Suprapubic skin (tissue), 4 donors: ENCODE results near the gene RPL7A. TPM values are rescaled to one million over a fixed set of nuclear protein-coding genes. Genes with fewer than 3 reads are reported as not detected.
"Not testable (repeated sequence)": the region's sequence is repeated elsewhere in the genome, so short reads cannot be mapped to it uniquely, and the experiment has no call there.

Source experiments
- DNase-seq, 2 donors: peaks; one replicate each; pipeline ENCODE4 v3.0.0-alpha.2; 2019; ENCODE audit warnings: low spot score in 2 of 2
- H3K27ac ChIP-seq: fragments of 200-600 bp; sonication (generic); one replicate; pipeline ENCODE4 v1.5.1; 2019
- H3K27me3 ChIP-seq: fragments of 200-600 bp; sonication (generic); one replicate; pipeline ENCODE4 v1.5.1; 2019
- H3K36me3 ChIP-seq: fragments of 200-600 bp; sonication (generic); one replicate; pipeline ENCODE4 v1.5.1; 2019
- H3K4me1 ChIP-seq: fragments of 200-600 bp; sonication (generic); one replicate; pipeline ENCODE4 v1.5.1; 2019
- H3K4me3 ChIP-seq: fragments of 200-600 bp; sonication (generic); one replicate; pipeline ENCODE4 v1.5.1; 2019; ENCODE audit warnings: mild to moderate bottlenecking
- H3K9me3 ChIP-seq: fragments of 200-600 bp; sonication (generic); one replicate; pipeline ENCODE4 v1.5.1; 2019
- CTCF ChIP-seq, 2 donors: fragments of 200-600 bp in 1 of 2; fragments of 450-650 bp in 1 of 2; sonication (generic) in 1 of 2; IDR thresholded peaks; one replicate each; pipeline ENCODE4 v1.5.1; 2016 to 2019; ENCODE audit warnings: antibody characterized with exemption in 2 of 2, mild to moderate bottlenecking in 1 of 2, moderate library complexity in 1 of 2
- EP300 ChIP-seq: sonication (generic); formaldehyde crosslinking; IDR thresholded peaks from one replicate; pipeline ENCODE4 v1.6.1; 2017; ENCODE audit warnings: antibody characterized with exemption
- POLR2A ChIP-seq, 2 donors: fragments of 450-650 bp; IDR thresholded peaks; one replicate each; pipeline ENCODE4 v1.6.1; 2017; ENCODE audit warnings: antibody characterized with exemption in 2 of 2, mild to moderate bottlenecking in 2 of 2, moderate library complexity in 2 of 2
- POLR2AphosphoS5 ChIP-seq, 3 donors: sonication (generic); formaldehyde crosslinking; IDR thresholded peaks; one replicate each; pipeline ENCODE4 v1.6.1; 2017; ENCODE audit warnings: antibody characterized with exemption in 3 of 3
- WGBS: methylation state at CpG from one replicate; pipeline ENCODE4 v1.1.5; 2018; 5-methylcytosine and 5-hydroxymethylcytosine counted together
- total RNA-seq, 4 donors: library from RNA; depleted of rRNA; stranded (reverse); fragments of >200 nt; gene quantifications; one replicate each; pipeline ENCODE4 v1.1.0, GENCODE V29; 2016

Gene RPL7A
- total RNA-seq, 4 donors from 2014 or later: 1,468 to 3,048 (median 2,531) TPM

GRCh38 chr9:133323211-133323610 is 24.8 kb upstream of the RPL7A start:
- Histone ChIP-seq H3K4me3 (no peak overlapping the region), H3K4me1 (no peaks in the 10 kb centered on the region), H3K36me3 (no peaks in the 10 kb centered on the region), H3K27ac (no peak overlapping the region), H3K9me3 (no peaks in the 10 kb centered on the region), H3K27me3 (no peaks in the 10 kb centered on the region)
- TF ChIP-seq EP300 (no peak), POLR2A (IDR thresholded peaks at IDR 0.05) (no peak), CTCF (IDR thresholded peaks at IDR 0.05) (no peak), POLR2AphosphoS5 (IDR thresholded peaks at IDR 0.05) (no peak)
- peak; percentile 37 to 50 for DNase-seq
- 84% methylated on average over 10 of the region's 10 CpGs for WGBS

GRCh38 chr9:133323991-133324703 is 23.9 kb upstream of the RPL7A start:
- peak in 1 of 2 donors; percentile 61 for DNase-seq
- Histone ChIP-seq H3K36me3 (no peaks in the 10 kb centered on the region), H3K4me1 (no peaks in the 10 kb centered on the region), H3K27me3 (no peaks in the 10 kb centered on the region), H3K27ac (no peak overlapping the region), H3K9me3 (no peaks in the 10 kb centered on the region), H3K4me3 (no peak overlapping the region)
- WGBS: 91% methylated on average over 13 of the region's 13 CpGs
- no peak for TF ChIP-seq POLR2AphosphoS5 (IDR thresholded peaks at IDR 0.05)
- no peak for TF ChIP-seq EP300
- TF ChIP-seq POLR2A (IDR thresholded peaks at IDR 0.05): no peak
- TF ChIP-seq CTCF (IDR thresholded peaks at IDR 0.05): no peak

GRCh38 chr9:133327021-133327420 is 21.0 kb upstream of the RPL7A start:
- DNase-seq: peak in 1 of 2 donors; percentile 31
- not testable (repeated sequence) for H3K4me1 ChIP-seq, H3K4me3 ChIP-seq, H3K9me3 ChIP-seq, H3K27ac ChIP-seq, H3K27me3 ChIP-seq
- WGBS: 95% methylated on average over 6 of the region's 6 CpGs
- peaks cover 19% of the 10 kb centered on the region for H3K36me3 ChIP-seq

GRCh38 chr9:133327834-133328484 is 20.1 kb upstream of the RPL7A start:
- H3K36me3 ChIP-seq: peaks cover 28% of the 10 kb centered on the region
- H3K27ac ChIP-seq: no peak overlapping the region
- H3K9me3 ChIP-seq: no peaks in the 10 kb centered on the region
- 94% methylated on average over 10 of the region's 10 CpGs for WGBS
- H3K4me3 ChIP-seq: no peak overlapping the region
- TF ChIP-seq EP300 (no peak), CTCF (IDR thresholded peaks at IDR 0.05) (no peak), POLR2A (IDR thresholded peaks at IDR 0.05) (no peak), POLR2AphosphoS5 (IDR thresholded peaks at IDR 0.05) (no peak)
- H3K4me1 ChIP-seq: no peaks in the 10 kb centered on the region
- peak; percentile 50 to 54 for DNase-seq
- H3K27me3 ChIP-seq: no peaks in the 10 kb centered on the region

GRCh38 chr9:133329306-133330156 is 18.5 kb upstream of the RPL7A start:
- TF ChIP-seq CTCF (IDR thresholded peaks at IDR 0.05): peak; percentile 32 to 64
- not testable (repeated sequence) for H3K4me3 ChIP-seq, H3K27ac ChIP-seq, H3K9me3 ChIP-seq, H3K4me1 ChIP-seq, H3K27me3 ChIP-seq
- WGBS: 42% methylated on average over 20 of the region's 21 CpGs
- peaks cover 41% of the 10 kb centered on the region for H3K36me3 ChIP-seq
- peak; percentile 48 to 56 for DNase-seq
